ENCODE results near the gene B4GALT5. TPM values are rescaled to one million over a fixed set of nuclear protein-coding genes. Genes with fewer than 3 reads are reported as not detected.

Gene B4GALT5
- total RNA-seq, 1 experiment from 2014 or later = 62.4 TPM

DNA sequence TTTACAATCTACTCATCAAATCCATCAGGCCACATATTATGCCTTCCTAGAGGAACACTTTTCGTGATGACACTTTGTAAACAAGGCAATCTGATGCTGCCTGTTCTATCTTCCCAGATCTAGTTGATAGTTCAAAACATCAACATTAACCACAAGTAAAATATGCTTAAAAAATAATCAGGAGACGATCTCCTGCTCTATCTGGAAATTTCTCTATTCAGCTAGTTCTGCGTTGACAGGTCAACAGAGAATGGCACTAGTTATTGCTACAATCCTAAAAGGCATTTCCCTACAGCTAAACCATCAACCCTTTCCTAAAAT, 2.1 kb downstream of the B4GALT5 start:
- POLR2A ChIA-PET = no interaction called here
- no peak for ATAC-seq
- peak overlapping the region; percentile 94 for H3K4me3 Mint-ChIP-seq
- H3K36me3 Mint-ChIP-seq = no peaks in the 10 kb centered on the region
- H3K27ac Mint-ChIP-seq = 0 out of 2 replicates have a peak overlapping the region, but pooled peaks have one; percentile 4
- TF ChIP-seq ZBTB43 (CRISPR knock-in tag; IDR thresholded peaks at IDR 0.05) (no peak), FOXK1 (CRISPR knock-in tag; IDR thresholded peaks at IDR 0.05) (no peak), CBFB (CRISPR knock-in tag; IDR thresholded peaks at IDR 0.05; ENCODE audit: low read depth) (no peak), GRHL2 (CRISPR knock-in tag; IDR thresholded peaks at IDR 0.05; ENCODE audit: insufficient replicate concordance, severe bottlenecking) (no peak), TCF7 (CRISPR knock-in tag; IDR thresholded peaks at IDR 0.05; ENCODE audit: low read depth) (no peak), ZNF232 (CRISPR knock-in tag; IDR thresholded peaks at IDR 0.05) (no peak), ZNF396 (CRISPR knock-in tag; IDR thresholded peaks at IDR 0.05; ENCODE audit: borderline replicate concordance) (no peak)
- TF ChIP-seq, protein P1, sequence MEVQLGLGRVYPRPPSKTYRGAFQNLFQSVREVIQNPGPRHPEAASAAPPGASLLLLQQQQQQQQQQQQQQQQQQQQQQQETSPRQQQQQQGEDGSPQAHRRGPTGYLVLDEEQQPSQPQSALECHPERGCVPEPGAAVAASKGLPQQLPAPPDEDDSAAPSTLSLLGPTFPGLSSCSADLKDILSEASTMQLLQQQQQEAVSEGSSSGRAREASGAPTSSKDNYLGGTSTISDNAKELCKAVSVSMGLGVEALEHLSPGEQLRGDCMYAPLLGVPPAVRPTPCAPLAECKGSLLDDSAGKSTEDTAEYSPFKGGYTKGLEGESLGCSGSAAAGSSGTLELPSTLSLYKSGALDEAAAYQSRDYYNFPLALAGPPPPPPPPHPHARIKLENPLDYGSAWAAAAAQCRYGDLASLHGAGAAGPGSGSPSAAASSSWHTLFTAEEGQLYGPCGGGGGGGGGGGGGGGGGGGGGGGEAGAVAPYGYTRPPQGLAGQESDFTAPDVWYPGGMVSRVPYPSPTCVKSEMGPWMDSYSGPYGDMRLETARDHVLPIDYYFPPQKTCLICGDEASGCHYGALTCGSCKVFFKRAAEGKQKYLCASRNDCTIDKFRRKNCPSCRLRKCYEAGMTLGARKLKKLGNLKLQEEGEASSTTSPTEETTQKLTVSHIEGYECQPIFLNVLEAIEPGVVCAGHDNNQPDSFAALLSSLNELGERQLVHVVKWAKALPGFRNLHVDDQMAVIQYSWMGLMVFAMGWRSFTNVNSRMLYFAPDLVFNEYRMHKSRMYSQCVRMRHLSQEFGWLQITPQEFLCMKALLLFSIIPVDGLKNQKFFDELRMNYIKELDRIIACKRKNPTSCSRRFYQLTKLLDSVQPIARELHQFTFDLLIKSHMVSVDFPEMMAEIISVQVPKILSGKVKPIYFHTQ (CRISPR knock-in tag; IDR thresholded peaks at IDR 0.05) = no peak
- H3K27me3 Mint-ChIP-seq (ENCODE audit: low read depth) = no peaks in the 10 kb centered on the region
- DNase-seq (ENCODE audit: low spot score) = no peak
- H3K9me3 Mint-ChIP-seq = no peaks in the 10 kb centered on the region
- H3K4me1 Mint-ChIP-seq = peaks cover 55% of the 10 kb centered on the region
- CTCF ChIA-PET = interaction anchor here (1.2 kb wide), 1 partner anchor 101 kb away, joined by 3 read pairs; no protein-coding TSS in a partner anchor

DNA sequence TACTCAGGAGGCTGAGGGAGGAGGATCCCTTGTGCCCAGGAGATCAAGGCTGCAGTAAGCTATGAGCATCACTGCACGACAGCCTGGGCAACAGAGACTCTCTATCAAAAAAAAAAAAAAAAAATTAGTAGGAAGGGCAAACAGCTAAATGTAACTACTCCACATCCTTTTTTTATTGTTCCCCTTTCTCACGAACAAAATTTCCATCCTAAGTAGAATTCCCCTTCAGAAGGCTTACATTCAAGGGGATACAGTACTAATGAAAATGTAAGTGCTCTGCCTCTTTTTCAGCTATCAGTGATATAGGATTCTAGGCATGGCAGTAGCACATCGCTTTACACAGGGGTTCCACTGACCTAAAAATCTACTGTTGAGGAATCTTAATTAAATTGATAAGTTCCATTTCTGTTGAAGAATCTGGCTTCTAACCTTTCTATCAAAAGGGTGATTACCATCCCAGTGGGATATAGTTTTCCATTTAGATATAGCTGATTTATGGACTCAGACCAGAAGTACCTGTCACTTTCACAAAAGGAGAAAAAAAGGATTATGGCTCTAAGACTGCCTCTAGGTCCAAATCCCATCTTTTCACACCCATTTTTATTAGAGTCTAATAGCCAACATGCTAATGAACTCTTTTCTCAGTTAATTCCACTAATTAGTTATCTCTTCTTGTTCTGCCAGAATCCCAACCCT, 2.6 kb downstream of the B4GALT5 start:
- H3K27me3 Mint-ChIP-seq (ENCODE audit: low read depth) = no peaks in the 10 kb centered on the region
- H3K4me3 Mint-ChIP-seq = peak overlapping the region; percentile 94
- ATAC-seq (no peak), DNase-seq (ENCODE audit: low spot score) (no peak)
- CTCF ChIA-PET = interaction anchor here (0.8 to 1.6 kb wide), 3 partner anchors 100 to 103 kb away, joined by 3 to 4 read pairs (median 3); no protein-coding TSS in a partner anchor
- POLR2A ChIA-PET = interaction anchor here (0.7 kb wide), 1 partner anchor 231 kb away, joined by 6 read pairs; no protein-coding TSS in a partner anchor
- 0 out of 2 replicates have a peak overlapping the region, but pooled peaks have one; percentile 4 for H3K27ac Mint-ChIP-seq
- TF ChIP-seq KAT7 (CRISPR knock-in tag; IDR thresholded peaks at IDR 0.05; ENCODE audit: borderline replicate concordance) = no peak
- no peak for TF ChIP-seq RORB (CRISPR knock-in tag; IDR thresholded peaks at IDR 0.05)
- TF ChIP-seq, protein P2, sequence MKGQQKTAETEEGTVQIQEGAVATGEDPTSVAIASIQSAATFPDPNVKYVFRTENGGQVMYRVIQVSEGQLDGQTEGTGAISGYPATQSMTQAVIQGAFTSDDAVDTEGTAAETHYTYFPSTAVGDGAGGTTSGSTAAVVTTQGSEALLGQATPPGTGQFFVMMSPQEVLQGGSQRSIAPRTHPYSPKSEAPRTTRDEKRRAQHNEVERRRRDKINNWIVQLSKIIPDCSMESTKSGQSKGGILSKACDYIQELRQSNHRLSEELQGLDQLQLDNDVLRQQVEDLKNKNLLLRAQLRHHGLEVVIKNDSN (CRISPR knock-in tag; IDR thresholded peaks at IDR 0.05) = no peak
- TF ChIP-seq NR3C1 (CRISPR knock-in tag; conservative IDR thresholded peaks at IDR 0.05; ENCODE audit: low read depth) = no peak
- peaks cover 60% of the 10 kb centered on the region for H3K4me1 Mint-ChIP-seq
- no peaks in the 10 kb centered on the region for H3K36me3 Mint-ChIP-seq
- H3K9me3 Mint-ChIP-seq = no peaks in the 10 kb centered on the region

GRCh38 chr20:49707118-49707517, 6.6 kb downstream of the B4GALT5 start:
- POLR2A ChIA-PET = no interaction called here
- no peaks in the 10 kb centered on the region for H3K36me3 Mint-ChIP-seq
- H3K27ac Mint-ChIP-seq = no peak overlapping the region
- TF ChIP-seq, protein P3, sequence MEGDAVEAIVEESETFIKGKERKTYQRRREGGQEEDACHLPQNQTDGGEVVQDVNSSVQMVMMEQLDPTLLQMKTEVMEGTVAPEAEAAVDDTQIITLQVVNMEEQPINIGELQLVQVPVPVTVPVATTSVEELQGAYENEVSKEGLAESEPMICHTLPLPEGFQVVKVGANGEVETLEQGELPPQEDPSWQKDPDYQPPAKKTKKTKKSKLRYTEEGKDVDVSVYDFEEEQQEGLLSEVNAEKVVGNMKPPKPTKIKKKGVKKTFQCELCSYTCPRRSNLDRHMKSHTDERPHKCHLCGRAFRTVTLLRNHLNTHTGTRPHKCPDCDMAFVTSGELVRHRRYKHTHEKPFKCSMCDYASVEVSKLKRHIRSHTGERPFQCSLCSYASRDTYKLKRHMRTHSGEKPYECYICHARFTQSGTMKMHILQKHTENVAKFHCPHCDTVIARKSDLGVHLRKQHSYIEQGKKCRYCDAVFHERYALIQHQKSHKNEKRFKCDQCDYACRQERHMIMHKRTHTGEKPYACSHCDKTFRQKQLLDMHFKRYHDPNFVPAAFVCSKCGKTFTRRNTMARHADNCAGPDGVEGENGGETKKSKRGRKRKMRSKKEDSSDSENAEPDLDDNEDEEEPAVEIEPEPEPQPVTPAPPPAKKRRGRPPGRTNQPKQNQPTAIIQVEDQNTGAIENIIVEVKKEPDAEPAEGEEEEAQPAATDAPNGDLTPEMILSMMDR (IDR thresholded peaks at IDR 0.05) = no peak
- no peak for TF ChIP-seq GTF2I (CRISPR knock-in tag; conservative IDR thresholded peaks at IDR 0.05)
- TF ChIP-seq AFF4 (CRISPR knock-in tag; IDR thresholded peaks at IDR 0.05; ENCODE audit: borderline replicate concordance) = no peak
- TF ChIP-seq SMAD4 (CRISPR knock-in tag; IDR thresholded peaks at IDR 0.05) = no peak
- TF ChIP-seq HMGA2 (CRISPR knock-in tag; IDR thresholded peaks at IDR 0.05) = no peak
- TF ChIP-seq SP1 (CRISPR knock-in tag; conservative IDR thresholded peaks at IDR 0.05) = no peak
- no peak for TF ChIP-seq NFE2L1 (CRISPR knock-in tag; IDR thresholded peaks at IDR 0.05)
- TF ChIP-seq ZNF416 (CRISPR knock-in tag; IDR thresholded peaks at IDR 0.05) = no peak
- TF ChIP-seq ETV6 (CRISPR knock-in tag; IDR thresholded peaks at IDR 0.05) = no peak
- DNase-seq (ENCODE audit: low spot score) = no peak
- H3K4me3 Mint-ChIP-seq = no peak overlapping the region
- no peaks in the 10 kb centered on the region for H3K27me3 Mint-ChIP-seq (ENCODE audit: low read depth)
- peaks cover 82% of the 10 kb centered on the region for H3K4me1 Mint-ChIP-seq
- ATAC-seq = no peak
- CTCF ChIA-PET = interaction anchor here (0.6 to 1.3 kb wide), 5 partner anchors 12 to 261 kb away, joined by 3 to 5 read pairs (median 3); no protein-coding TSS in a partner anchor
- no peaks in the 10 kb centered on the region for H3K9me3 Mint-ChIP-seq
